CD4-positive, alpha-beta T cell treated with Interleukin-4 for 4 hours (primary cell): Measurements from ENCODE around the gene ANKRD9.

Experiments used
- DNase-seq: peaks from one replicate; pipeline ENCODE4 v3.0.0-alpha.2; 2020

ANKRD9 gene

DNA sequence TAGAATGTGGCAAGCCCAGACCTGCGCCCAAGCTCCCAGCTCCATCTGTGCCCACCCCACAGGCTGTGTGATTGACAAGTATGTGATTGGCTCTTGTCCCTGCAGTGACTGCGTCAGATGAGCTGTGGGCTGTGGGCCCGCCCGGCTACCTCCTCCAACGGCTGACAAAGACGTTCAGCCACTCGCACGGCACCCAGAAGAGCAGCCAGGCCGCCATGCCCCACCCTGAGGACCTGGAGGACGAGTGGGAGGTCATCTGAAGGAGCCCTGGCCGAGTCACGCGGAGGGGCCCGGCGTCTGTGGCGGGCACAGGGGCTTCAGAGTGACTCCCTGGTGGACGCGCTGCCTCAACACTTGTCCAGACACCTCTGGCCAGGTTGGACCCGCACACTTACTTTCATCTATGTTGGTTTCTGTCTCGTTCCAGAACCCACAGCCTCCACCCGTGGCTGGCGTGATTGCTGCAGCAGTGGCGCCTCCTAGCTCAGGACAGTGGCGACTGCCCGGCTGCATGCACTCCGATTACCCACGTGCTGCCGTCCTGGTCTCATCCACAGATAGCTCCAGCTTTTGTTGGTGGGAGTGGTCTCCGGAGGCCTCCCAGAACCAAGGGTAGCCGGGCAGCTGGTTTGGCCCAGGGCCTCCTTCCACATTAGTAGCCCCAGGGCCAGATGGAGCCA, 11.4 kb downstream of the ANKRD9 start:
- DNase-seq, result no peak

DNA sequence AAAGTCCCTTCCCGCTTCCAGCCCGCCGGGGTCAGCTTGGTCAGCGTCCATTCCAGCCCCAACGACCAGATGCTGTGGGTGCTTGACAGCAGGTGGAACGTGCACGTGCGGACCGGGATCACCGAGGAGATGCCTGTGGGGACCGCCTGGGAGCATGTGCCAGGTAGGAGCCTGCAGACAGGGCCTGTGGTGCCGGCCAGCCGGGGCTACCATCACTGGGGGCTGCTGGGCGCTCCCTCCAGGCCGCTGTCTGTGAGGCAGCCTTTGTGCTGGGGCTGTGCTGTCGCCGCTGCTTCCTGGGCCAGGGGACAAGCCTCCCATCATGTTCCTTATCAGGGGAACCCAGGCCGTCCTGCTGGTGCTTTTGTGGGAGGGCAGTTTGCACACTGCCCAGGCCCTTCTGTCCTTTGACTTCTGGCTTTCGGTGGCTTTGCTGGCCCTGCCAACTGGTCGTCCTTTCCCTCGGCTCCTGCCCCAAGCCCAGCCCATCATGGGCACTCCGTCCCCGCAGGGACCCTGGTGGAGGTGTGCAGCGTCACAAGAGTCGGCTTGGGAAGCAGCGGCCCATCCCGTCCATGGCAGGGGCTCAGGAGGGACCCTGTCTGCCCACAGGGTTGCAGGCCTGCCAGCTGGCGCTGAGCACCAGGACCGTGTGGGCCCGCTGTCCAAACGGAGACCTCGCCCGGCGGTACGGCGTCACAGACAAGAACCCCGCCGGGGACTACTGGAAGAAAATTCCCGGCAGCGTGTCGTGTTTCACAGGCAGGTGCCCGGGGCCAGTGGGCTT, 12.4 kb downstream of the ANKRD9 start:
- DNase-seq, result no peak

DNA sequence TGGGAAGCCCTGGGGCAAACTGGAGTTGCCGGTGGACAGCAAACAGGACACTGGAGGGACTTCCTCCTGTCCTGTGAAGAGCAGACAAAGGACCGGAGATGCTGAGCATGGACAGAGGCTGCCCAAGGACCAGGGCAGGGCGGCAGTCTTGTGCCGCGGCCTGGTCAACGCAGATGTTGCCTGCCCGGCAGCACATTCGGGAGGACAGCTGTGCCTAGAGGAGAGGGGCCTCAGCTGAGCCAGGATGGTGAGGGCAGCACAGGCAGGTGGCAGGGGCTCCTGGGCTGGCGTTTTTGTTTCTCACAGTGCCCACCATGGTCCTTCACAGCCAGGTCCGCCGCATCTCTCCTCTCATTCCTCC, 13.3 kb downstream of the ANKRD9 start:
- DNase-seq, result no peak

DNA sequence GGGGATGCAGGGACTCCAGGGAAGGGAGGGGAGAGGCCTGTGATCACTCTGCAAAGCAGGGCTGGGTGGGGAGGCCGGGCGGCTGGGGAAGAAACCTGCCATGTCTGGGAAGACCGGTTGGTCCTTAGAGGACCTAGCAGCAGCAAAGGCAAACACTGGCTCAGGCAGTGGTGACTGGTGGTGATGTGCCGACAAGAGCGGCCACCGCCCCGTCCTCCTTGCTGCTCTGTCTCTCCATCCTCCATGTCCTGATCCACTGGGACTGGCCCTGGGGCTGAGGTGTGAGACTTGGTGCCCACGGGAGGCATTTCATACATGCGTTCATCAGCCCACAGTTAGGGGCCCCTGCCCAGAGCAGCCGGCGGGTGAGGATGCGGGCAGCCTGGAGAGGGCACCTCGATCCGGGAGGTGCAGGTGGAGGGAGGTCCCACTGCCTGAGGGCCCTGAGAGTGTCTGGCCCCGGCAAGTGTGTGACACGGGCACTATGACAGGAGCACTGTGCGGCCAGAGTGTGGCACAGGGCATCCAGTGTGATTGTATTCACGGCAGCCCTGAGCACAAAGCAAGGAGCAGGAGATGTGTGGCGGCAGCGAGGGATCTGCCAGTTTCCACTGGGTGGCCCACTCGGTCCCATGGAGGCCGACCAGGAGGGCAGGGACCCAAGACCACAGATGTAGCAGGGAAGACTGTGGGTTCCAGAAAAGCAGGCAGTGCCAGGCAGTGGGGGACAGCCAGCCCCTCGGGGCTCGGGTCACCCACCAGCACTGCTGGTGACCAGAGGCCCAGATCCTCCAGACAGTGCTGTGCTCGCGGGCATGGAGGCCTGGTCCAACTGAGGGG, 13.9 kb downstream of the ANKRD9 start:
- no peak for DNase-seq

DNA sequence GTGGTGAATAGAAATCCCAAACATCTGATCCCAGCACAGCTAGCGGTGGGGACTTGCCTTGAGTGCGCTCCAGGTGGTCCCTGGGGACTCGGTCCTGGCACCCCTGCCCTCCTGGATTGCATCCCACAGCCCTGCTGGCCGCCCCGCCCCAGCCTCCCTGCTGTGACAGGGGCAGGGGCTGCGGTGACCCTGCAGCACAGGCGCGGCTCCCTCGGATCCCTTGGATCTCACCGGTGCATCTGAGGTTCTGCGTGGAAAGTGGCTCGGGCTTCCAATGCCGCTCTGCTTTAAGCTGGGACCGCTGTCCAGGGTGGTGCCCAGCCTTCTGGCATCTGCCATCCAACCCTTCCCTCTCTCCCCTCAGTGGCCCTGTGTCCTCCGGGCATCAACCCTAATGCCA, 16.0 kb downstream of the ANKRD9 start:
- no peak for DNase-seq

DNA sequence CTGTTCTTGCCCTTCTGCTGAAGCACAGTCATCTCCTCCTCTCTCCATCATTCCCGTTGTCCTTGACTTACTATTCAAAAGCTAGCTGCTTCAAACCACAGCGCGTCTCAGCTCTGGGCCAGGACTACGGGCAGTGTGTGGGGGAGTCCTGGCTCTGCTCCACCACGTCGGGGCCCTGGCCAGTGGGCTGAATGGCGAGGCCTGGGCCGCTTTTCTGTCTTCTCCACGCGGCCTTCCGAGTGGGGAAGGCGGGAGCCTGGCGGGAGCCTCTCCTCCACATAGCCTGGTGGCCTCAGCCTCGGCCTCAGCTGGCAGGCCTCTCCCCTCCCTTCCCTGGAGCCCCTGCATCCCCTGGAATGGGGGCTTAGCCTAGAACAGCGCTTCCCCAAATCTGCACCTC, 16.5 kb downstream of the ANKRD9 start:
- DNase-seq, result no peak

DNA sequence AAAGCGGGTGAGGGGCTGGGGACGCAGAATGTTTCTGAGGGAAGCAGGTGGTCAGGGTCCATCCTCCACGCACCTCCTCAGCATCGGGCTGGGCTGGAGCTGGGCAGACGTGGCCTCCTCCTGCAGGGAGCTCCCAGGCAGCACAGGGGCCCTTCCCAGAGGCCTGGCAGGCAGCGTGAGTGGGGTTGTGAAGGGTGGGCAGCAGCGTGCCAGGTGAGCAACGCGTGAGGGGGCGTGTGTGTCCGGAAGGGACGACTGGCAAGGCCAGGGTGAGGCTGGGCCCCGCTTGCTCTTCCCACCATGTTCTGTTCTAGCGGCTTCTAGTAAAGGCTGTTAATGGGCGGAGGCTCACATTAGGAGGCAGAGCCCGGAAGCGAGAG, 17.1 kb downstream of the ANKRD9 start:
- DNase-seq, result no peak

DNA sequence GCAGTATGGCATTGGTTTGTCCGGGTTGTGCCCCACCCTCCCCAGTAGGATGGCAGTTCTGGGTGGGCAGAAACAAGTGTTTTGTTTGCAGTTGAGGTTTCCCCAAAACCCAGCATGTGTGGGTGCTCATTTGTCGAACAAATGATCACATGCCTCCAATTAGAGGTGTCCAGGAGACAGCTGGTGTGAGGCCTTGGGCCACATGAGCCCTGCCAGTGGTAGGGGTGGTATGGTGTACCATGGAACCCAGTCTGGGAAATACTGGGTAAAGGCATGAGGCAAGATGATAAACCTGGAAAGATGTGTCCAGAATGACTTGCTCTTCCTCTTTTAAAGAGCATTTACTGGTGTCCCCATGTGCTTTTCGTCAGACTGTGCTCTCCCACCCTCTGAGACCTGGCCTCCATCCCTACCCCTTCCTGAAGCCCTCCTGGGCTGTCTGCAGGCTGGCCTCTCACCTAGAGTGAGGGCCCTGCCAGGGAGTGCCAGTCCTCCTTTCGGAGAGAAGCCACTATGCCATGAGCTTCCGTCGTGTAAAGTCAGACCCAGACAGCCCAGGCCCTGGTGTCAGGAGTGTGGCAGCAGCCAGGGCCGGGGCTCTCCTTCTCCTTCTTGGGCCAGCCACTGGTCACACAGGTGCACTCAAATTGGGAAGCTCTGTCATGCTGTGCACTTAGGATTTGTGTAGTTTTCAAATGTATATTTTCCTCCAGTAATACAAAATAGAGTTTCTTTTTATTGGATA, 17.6 kb downstream of the ANKRD9 start:
- DNase-seq, result no peak

DNA sequence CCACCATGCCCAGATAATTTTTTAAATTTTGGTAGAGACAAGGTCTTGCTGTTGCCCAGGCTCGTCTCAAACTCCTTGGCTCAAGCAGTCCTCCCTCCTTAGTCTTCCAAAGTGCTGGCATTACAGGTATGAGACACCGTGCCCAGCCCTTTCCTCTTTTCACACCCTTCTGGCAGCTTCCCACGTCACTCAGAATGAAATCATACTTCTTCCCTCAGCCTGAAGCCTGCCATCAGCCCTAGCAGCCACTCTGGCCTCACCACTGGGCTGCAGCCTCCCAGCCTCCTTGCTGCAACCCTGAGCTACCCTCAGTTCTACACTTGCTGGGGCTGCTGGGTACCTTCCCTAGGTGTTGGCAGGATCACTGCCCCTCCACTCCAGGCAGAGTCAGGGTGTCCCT, 18.2 kb downstream of the ANKRD9 start:
- DNase-seq, result no peak

DNA sequence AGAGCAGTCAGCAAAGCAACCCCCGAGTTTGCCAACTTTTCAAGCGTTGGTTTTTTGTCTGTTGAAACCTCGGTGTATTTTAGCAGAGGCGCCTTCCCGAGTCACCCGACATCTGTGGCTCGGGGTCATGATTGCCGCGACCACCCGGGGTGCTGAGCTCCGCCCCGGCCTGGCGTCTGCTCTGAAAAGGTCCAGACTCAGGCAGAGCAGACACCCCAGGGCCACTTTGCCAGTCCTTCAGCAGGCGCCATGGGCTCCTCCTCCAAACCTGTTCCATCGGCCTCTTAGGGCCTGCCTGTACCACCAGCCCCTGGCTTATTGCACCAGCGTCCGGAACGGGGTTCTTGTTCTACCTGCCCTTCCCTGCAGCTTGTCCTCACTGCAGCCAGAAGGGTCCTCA, 19.1 kb downstream of the ANKRD9 start:
- DNase-seq, result no peak

DNA sequence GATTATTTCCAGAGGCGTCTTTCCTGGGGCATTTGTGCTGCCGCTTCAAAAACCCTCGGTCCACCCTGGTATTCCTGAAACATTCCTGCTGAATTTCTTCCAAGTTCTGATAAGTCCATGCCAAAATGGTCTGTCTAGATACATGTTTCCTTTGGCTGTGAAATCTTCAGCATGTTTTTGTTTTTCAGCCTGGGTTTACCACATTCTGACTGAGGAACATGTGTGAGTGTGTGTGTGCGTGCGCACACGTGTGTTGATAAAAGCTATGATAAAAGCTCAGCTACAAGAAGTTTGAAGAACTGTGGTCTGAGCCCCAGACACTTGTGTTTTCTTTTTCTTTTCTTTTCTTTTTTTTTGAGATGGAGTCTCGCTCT, 22.4 kb downstream of the ANKRD9 start:
- no peak for DNase-seq

DNA sequence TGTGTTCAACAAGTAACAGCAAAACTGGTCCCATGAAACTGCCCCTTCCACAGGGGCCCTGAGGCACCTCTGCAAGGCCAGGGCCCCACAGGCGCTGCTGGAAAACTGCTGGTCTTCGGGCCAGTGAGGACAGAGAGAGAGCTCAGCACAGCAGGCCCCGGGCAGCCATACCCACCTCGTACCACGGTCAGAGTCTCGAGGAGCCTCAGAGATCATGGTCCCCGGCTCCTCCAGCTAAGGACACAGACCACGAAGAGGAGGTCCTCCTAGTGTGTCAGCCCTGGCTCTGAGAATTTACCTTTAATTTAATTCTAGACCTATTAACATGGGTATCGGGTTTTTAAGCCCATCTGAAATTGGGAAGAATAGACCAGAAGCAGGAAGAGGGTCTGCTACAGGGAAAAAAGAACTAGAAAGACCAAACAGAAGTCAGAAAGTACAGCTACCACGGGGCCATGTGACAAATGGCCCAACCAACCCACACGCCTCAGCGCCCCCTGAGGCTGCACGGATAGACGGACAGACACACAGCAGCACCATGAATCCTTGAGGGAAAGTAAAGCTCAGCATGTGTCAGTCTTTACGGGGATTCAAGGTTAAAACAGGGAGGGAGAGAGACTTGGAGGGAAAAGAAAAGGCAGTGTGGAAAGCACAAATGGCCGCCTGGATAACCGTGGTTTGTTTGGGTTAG, 22.9 kb downstream of the ANKRD9 start:
- no peak for DNase-seq

DNA sequence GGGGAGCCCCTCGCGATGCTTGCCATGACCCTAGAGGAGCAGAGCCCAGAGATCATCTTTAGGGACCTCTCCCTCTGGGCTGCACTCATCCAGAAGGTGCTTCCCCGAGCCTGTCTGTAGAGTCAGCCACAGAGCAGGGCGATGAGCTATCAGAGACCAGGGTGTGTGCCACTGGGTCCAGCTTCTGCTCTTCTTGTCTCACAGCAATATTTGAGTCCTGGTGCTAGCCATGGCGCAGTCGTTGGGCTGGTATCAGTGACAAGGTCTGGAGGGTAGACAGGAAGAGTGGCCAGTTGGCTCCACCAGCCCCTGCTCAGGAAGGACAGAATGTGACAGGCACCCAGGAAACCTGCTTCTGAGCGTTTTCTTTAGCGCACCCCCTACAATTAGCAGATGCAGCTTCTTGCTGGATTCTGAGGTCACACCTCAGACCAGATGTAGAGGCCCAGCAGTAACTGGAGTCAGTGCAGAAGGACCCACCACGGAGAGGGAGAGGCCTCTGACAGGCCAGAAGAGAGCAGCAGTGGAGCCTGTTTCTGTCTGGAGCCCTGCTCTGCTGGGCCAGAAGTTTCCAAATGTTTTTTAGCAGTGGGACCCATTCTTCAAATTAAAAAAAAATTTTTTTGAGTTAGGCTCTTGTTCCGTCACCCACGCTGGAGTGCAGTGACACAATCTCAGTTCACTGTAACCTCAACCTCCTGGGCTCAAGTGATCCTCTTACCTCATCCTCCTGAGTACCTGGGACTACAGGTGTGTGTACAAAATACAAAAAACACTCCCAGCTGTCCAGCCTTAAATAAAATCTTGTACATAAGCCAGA, 23.7 kb downstream of the ANKRD9 start:
- DNase-seq, result no peak

DNA sequence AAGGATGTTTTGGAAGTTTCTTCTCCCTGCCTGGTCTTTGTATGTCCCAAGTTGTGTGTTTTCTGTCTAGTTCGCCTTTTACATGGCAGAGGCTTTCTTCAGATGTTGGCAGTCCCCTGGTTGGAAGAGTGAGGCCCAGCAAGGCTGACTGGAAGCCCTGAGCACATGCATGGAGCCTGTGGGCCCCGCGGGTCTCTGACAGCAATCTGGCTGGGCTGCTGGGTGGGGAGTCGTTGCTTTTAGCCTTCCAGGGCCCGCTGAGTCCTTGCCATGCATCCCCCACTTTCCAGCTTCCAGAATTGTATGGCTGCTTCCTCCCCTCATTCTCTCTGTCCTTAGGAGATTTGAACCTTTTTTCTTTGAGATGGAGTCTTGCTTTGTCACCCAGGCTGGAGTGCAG, 25.3 kb downstream of the ANKRD9 start:
- no peak for DNase-seq

DNA sequence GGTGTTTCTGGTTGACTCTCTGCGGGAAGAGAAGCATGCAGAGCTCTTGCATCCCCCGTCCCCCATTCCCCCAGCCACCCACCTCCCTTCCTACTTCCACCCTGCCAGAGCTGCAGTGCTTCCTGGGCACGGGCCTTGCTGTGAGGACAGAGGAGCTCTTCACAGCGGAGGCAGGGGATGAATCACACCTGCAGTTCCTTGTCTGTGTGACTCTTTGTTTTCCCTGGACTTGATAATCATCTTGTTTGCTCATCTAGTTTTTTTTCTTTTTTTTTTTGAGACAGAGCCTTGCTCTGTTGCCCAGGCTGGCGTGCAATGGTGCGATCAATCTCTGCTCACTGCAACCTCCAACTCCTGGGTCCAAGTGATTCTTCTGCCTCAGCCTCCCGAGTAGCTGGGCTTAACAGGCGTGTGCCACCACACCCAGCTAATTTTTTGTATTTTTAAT, 27.8 kb downstream of the ANKRD9 start:
- no peak for DNase-seq

DNA sequence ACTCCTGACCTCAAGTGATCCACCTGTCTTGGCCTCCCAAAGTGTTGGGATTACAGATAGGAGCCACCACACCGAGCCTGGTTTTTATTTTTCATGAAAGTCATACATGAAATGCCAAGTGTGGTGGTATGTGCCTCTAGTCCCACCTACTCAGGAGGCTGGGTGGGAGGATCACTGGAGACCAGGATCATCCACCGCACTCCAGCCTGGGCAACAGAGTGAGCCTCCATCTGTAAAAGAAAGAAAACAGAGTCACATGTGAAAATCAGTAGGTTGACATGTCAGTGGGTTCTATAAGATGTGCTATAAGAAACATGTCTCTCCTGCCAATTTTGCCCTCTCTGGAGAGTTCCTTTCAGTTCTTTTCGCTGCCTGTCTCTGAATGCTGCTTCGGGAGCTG, 28.2 kb downstream of the ANKRD9 start:
- no peak for DNase-seq

DNA sequence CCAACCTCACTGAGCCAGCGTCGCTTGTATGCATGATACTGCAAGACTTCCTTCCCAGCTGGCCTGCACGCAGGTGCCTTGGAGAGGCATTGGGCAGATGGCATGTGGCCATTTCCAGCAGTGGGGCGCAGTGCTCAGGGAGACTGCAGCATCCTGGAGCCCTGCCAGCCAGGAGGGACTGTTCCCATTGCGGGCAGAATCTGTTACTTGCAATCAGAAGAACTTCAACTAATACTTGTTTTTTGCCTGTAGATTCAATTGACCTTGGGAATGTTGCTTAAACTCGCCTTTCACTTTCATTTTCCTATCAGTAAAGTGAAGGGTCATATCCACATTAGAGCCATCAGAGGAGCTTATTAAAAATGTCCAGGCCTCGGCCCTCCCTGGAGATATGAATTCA, 29.8 kb downstream of the ANKRD9 start:
- no peak for DNase-seq

DNA sequence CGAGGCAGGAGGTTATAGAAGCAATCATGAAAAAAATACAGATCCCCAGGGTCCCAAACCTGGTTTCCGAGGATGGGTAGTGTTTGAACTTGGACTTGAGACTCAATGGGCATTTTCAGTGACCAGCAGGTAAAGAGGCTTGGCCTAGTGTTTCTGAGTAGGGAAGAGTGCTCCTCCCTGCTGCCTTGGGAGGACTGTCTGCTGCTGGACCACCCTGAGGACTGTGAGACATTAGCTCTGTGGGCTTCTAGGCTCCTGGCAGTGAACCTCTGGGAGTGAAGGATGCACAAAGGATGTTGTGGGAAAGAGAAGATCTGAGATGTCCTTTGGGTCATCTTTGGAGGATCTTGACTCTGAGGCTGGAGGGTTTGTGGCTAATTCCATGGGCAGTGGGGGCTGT, 30.5 kb downstream of the ANKRD9 start:
- DNase-seq, result no peak

DNA sequence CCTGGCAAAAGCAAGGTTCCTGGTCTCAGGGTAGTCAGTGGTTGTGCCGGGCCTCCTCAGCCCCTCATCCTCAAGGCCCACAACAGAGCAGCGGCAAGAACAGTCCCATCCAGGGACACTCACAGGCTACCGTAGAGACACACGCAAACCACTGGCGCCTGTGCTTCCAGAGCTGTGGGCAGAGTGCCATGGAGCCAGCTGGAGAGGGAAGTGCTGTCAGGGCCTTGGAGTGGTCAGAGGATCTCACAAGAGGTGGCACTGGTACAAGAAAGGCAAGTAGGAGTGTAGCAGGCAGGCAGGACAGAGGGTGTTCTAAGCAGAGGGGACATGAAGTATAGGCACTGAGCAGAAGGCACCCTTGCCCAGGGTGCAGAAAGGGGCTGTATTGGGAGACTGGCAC, 34.6 kb downstream of the ANKRD9 start:
- DNase-seq, result no peak

DNA sequence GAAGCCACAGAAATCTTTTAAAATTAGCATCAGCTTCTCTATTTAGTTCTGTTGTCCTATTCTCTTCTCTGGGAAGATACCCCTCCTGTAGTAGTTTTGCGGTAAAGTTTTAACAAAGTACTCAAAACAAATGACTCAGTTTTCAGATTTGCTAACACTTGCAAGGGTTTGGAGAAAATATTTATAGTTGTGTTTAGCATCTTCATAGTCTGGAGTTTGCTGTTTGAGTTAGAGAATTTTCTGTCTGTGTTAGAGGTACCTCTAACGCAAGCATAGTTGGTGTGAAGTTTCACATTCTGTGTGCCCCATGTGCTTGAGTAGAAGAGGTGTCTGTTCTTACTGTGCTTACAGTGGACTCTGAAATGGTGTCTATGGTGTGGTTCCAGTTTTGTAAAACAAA, 36.0 kb downstream of the ANKRD9 start:
- no peak for DNase-seq

DNA sequence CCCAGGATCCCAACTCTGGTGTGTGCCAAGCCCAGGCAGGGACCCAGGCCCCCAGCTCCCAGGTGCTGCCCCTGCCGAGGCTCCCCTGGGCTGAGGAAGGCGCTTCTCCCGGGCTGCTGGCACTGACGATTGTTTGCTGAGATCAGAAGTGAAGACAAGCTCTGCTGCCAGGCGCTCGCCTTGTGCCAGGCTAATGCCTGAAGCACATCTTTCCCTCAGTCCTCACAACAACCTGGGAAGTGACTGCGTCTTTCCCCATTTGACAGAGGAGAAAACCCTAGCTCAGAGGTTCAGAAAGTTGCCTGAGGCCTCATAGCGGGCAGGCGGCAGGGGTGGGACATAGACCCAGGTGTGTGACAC, 36.8 kb downstream of the ANKRD9 start:
- no peak for DNase-seq
